Immature natural killer cell (primary cell): ENCODE measurements around the gene SAP25. TPM values are rescaled to one million over a fixed set of nuclear protein-coding genes. Genes with fewer than 3 reads are reported as not detected.

ENCODE experiments used
- DNase-seq, 3 donors: peaks; one replicate each; pipeline ENCODE4 v3.0.0; 2022; ENCODE audit warnings: mixed read lengths in 1 of 3
- H3K27ac Mint-ChIP-seq, 6 donors: one replicate each; pipeline ENCODE4 v1.8.0; 2020; ENCODE audit warnings: mixed read lengths in 6 of 6, mild to moderate bottlenecking in 5 of 6, inconsistent platforms in 4 of 6, moderate library complexity in 3 of 6
- H3K27me3 Mint-ChIP-seq, 3 donors: one replicate each; pipeline ENCODE4 v1.8.0; 2020 to 2021; ENCODE audit warnings: low read depth in 3 of 3, mild to moderate bottlenecking in 3 of 3, mixed read lengths in 3 of 3, moderate library complexity in 3 of 3, inconsistent platforms in 1 of 3
- H3K36me3 Mint-ChIP-seq, 3 donors: one replicate each; pipeline ENCODE4 v1.8.0; 2020; ENCODE audit warnings: mixed read lengths in 3 of 3, inconsistent platforms in 2 of 3, mild to moderate bottlenecking in 2 of 3
- H3K4me1 Mint-ChIP-seq, 2 donors: one replicate each; pipeline ENCODE4 v1.8.0; 2020; ENCODE audit warnings: inconsistent platforms in 2 of 2, mild to moderate bottlenecking in 2 of 2, mixed read lengths in 2 of 2, moderate library complexity in 1 of 2
- H3K4me3 Mint-ChIP-seq, 5 donors: one replicate each; pipeline ENCODE4 v1.8.0; 2020; ENCODE audit warnings: mild to moderate bottlenecking in 5 of 5, mixed read lengths in 5 of 5, inconsistent platforms in 3 of 5, moderate library complexity in 3 of 5
- H3K9me3 Mint-ChIP-seq, 6 donors: one replicate each; pipeline ENCODE4 v1.8.0; 2020; ENCODE audit warnings: mild to moderate bottlenecking in 6 of 6, mixed read lengths in 6 of 6, inconsistent platforms in 4 of 6, moderate library complexity in 3 of 6
- polyA plus RNA-seq, 3 donors: library from polyadenylated mRNA; unstranded; fragments of 300-500 nt; fragmentation: Illumina TruSeq; gene quantifications; one replicate each; pipeline ENCODE4 v1.2.3, GENCODE V29; 2021

SAP25 gene
- polyA plus RNA-seq, 3 donors from 2014 or later = not detected

GRCh38 chr7:100604028-100604975, 30.6 kb upstream of the SAP25 start:
- Mint-ChIP-seq H3K36me3 (no peaks in the 10 kb centered on the region), H3K4me1 (peaks cover 17 to 21% of the 10 kb centered on the region in 2 donors), H3K27ac (peak overlapping the region; percentile 91 to 99 (median 98)), H3K4me3 (peak overlapping the region; percentile 90 to 96 (median 91)), H3K27me3 (peaks cover 0 to 5% (median 0%) of the 10 kb centered on the region in 3 donors), H3K9me3 (no peaks in the 10 kb centered on the region)
- peak; percentile 83 to 88 (median 85) for DNase-seq

GRCh38 chr7:100603726-100604027, 30.0 kb upstream of the SAP25 start:
- peaks cover 17 to 21% of the 10 kb centered on the region in 2 donors for H3K4me1 Mint-ChIP-seq
- H3K27me3 Mint-ChIP-seq = peaks cover 0 to 5% (median 0%) of the 10 kb centered on the region in 3 donors
- H3K4me3 Mint-ChIP-seq = peak overlapping the region; percentile 90 to 96 (median 91)
- no peaks in the 10 kb centered on the region for H3K9me3 Mint-ChIP-seq
- no peaks in the 10 kb centered on the region for H3K36me3 Mint-ChIP-seq
- no peak for DNase-seq
- H3K27ac Mint-ChIP-seq = peak overlapping the region; percentile 91 to 99 (median 98)

GRCh38 chr7:100602889-100603725, 29.4 kb upstream of the SAP25 start:
- Mint-ChIP-seq H3K4me3 (peak overlapping the region; percentile 90 to 96 (median 91)), H3K9me3 (no peaks in the 10 kb centered on the region), H3K36me3 (no peaks in the 10 kb centered on the region), H3K4me1 (peaks cover 21% of the 10 kb centered on the region in 2 donors), H3K27ac (peak overlapping the region; percentile 91 to 99 (median 98)), H3K27me3 (peaks cover 0 to 5% (median 0%) of the 10 kb centered on the region in 3 donors)
- no peak for DNase-seq

GRCh38 chr7:100600730-100601038, 27.0 kb upstream of the SAP25 start:
- peaks cover 18 to 21% of the 10 kb centered on the region in 2 donors for H3K4me1 Mint-ChIP-seq
- no peaks in the 10 kb centered on the region for H3K36me3 Mint-ChIP-seq
- no peak for DNase-seq
- H3K4me3 Mint-ChIP-seq = no peak overlapping the region
- no peak overlapping the region for H3K27ac Mint-ChIP-seq
- H3K9me3 Mint-ChIP-seq = no peaks in the 10 kb centered on the region
- peaks cover 0 to 7% (median 0%) of the 10 kb centered on the region in 3 donors for H3K27me3 Mint-ChIP-seq

GRCh38 chr7:100599911-100600729, 26.4 kb upstream of the SAP25 start:
- Mint-ChIP-seq H3K27ac (no peak overlapping the region), H3K4me1 (peaks cover 13 to 17% of the 10 kb centered on the region in 2 donors), H3K36me3 (no peaks in the 10 kb centered on the region), H3K4me3 (no peak overlapping the region), H3K9me3 (no peaks in the 10 kb centered on the region), H3K27me3 (peaks cover 0 to 7% (median 2%) of the 10 kb centered on the region in 3 donors)
- no peak for DNase-seq

- Mint-ChIP-seq H3K27me3 (peaks cover 0 to 4% (median 2%) of the 10 kb centered on the region in 3 donors), H3K9me3 (no peaks in the 10 kb centered on the region), H3K27ac (peak overlapping the region in 1 of 6 donors; percentile 6), H3K4me1 (peaks cover 4 to 7% of the 10 kb centered on the region in 2 donors), H3K4me3 (no peak overlapping the region), H3K36me3 (no peaks in the 10 kb centered on the region)
- DNase-seq = no peak
These were observed 24.7 kb upstream of the SAP25 start for GRCh38 chr7:100598425-100598824.

- peaks cover 0 to 6% (median 5%) of the 10 kb centered on the region in 3 donors for H3K27me3 Mint-ChIP-seq
- no peak overlapping the region for H3K4me3 Mint-ChIP-seq
- H3K4me1 Mint-ChIP-seq = peaks cover 0 to 5% of the 10 kb centered on the region in 2 donors
- no peak overlapping the region for H3K27ac Mint-ChIP-seq
- DNase-seq = no peak
- H3K36me3 Mint-ChIP-seq = no peaks in the 10 kb centered on the region
- H3K9me3 Mint-ChIP-seq = no peaks in the 10 kb centered on the region
These were observed 21.5 kb upstream of the SAP25 start for GRCh38 chr7:100595188-100595587.

GRCh38 chr7:100591596-100591995, 17.9 kb upstream of the SAP25 start:
- H3K27me3 Mint-ChIP-seq = peaks cover 0 to 6% (median 4%) of the 10 kb centered on the region in 3 donors
- DNase-seq = no peak
- H3K36me3 Mint-ChIP-seq = no peaks in the 10 kb centered on the region
- no peak overlapping the region for H3K27ac Mint-ChIP-seq
- no peak overlapping the region for H3K4me3 Mint-ChIP-seq
- H3K9me3 Mint-ChIP-seq = no peaks in the 10 kb centered on the region
- H3K4me1 Mint-ChIP-seq = peaks cover 7 to 11% of the 10 kb centered on the region in 2 donors

GRCh38 chr7:100590077-100590737, 16.5 kb upstream of the SAP25 start:
- peaks cover 14 to 20% of the 10 kb centered on the region in 2 donors for H3K4me1 Mint-ChIP-seq
- peaks cover 0 to 3% (median 0%) of the 10 kb centered on the region in 3 donors for H3K36me3 Mint-ChIP-seq
- no peak overlapping the region for H3K4me3 Mint-ChIP-seq
- H3K27me3 Mint-ChIP-seq = peaks cover 8 to 16% (median 13%) of the 10 kb centered on the region in 3 donors
- no peaks in the 10 kb centered on the region for H3K9me3 Mint-ChIP-seq
- DNase-seq = no peak
- H3K27ac Mint-ChIP-seq = no peak overlapping the region

- Mint-ChIP-seq H3K4me3 (no peak overlapping the region), H3K4me1 (peaks cover 22 to 27% of the 10 kb centered on the region in 2 donors), H3K27me3 (peaks cover 8 to 18% (median 15%) of the 10 kb centered on the region in 3 donors), H3K36me3 (peaks cover 0 to 5% (median 0%) of the 10 kb centered on the region in 3 donors), H3K27ac (no peak overlapping the region), H3K9me3 (no peaks in the 10 kb centered on the region)
- DNase-seq = no peak
These were observed 15.7 kb upstream of the SAP25 start for GRCh38 chr7:100589341-100589947.

GRCh38 chr7:100588438-100588837, 14.7 kb upstream of the SAP25 start:
- Mint-ChIP-seq H3K4me3 (peak overlapping the region; percentile 29 to 72 (median 66)), H3K27me3 (peaks cover 11 to 25% (median 17%) of the 10 kb centered on the region in 3 donors), H3K36me3 (peaks cover 0 to 5% (median 0%) of the 10 kb centered on the region in 3 donors), H3K27ac (no peak overlapping the region), H3K4me1 (peaks cover 31 to 38% of the 10 kb centered on the region in 2 donors), H3K9me3 (no peaks in the 10 kb centered on the region)
- DNase-seq = no peak

GRCh38 chr7:100586266-100587025, 12.7 kb upstream of the SAP25 start, which contains the start of gene FBXO24:
TSS of gene FBXO24 (plus strand) at chr7:100586328. CDS start at chr7:100586626, 298 bp downstream.
- peak within 1 kb of the TSS; percentile 90 to 99 (median 98) for H3K4me3 Mint-ChIP-seq
- DNase-seq = peak; percentile 99 to 100 (median 100)
- no peaks in the 10 kb centered on the region for H3K9me3 Mint-ChIP-seq
- H3K27ac Mint-ChIP-seq = peak within 1 kb of the TSS; percentile 91 to 98 (median 96)
- H3K36me3 Mint-ChIP-seq = peaks cover 0 to 5% (median 0%) of the 10 kb centered on the region in 3 donors
- peaks cover 44 to 51% of the 10 kb centered on the region in 2 donors for H3K4me1 Mint-ChIP-seq
- H3K27me3 Mint-ChIP-seq = peaks cover 13 to 28% (median 16%) of the 10 kb centered on the region in 3 donors
